Suprapubic skin (tissue), 3 donors: ENCODE data around the gene BCL3.

Experiments
- EP300 ChIP-seq: sonication (generic); formaldehyde crosslinking; IDR thresholded peaks from one replicate; pipeline ENCODE4 v1.6.1; 2017; ENCODE audit warnings: antibody characterized with exemption
- POLR2A ChIP-seq, 2 donors: fragments of 450-650 bp; IDR thresholded peaks; one replicate each; pipeline ENCODE4 v1.6.1; 2017; ENCODE audit warnings: antibody characterized with exemption in 2 of 2, mild to moderate bottlenecking in 2 of 2, moderate library complexity in 2 of 2
- TF ChIP-seq, protein P1 (sequence below), 2 donors: fragments of 200-600 bp in 1 of 2; fragments of 450-650 bp in 1 of 2; sonication (generic) in 1 of 2; IDR thresholded peaks; one replicate each; pipeline ENCODE4 v1.5.1; 2016 to 2019; ENCODE audit warnings: antibody characterized with exemption in 2 of 2, mild to moderate bottlenecking in 1 of 2, moderate library complexity in 1 of 2

DNA sequence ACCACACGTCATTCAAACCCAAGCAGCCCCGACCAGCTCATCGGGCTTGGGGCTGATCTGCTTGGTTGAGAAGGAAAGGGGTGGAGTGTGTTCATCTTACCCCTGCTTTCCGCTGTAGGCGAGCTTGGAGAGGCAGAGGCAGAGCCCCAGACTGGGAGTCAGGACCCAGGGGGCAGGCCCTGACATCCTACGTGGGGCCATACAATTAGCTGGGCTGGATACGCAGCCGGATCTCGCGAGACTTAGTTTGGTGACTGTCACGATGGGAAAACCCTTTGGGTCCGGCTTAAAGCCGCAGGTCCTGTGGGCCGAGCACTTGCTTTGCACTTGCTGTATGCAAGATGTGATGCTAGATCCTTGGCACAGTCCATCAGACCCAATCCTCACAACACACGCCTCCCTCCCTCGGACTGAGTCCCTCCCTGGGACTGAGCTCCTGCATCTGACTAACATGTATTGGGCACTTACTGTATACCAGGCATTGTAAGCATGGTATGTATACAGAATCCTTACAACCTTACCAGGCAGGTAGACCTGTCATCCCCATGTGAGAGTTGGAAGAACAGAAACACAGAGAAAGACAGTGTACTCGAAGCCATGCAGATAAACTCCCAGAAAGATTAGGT is 45.8 kb upstream of the BCL3 start:
- TF ChIP-seq, protein P1, sequence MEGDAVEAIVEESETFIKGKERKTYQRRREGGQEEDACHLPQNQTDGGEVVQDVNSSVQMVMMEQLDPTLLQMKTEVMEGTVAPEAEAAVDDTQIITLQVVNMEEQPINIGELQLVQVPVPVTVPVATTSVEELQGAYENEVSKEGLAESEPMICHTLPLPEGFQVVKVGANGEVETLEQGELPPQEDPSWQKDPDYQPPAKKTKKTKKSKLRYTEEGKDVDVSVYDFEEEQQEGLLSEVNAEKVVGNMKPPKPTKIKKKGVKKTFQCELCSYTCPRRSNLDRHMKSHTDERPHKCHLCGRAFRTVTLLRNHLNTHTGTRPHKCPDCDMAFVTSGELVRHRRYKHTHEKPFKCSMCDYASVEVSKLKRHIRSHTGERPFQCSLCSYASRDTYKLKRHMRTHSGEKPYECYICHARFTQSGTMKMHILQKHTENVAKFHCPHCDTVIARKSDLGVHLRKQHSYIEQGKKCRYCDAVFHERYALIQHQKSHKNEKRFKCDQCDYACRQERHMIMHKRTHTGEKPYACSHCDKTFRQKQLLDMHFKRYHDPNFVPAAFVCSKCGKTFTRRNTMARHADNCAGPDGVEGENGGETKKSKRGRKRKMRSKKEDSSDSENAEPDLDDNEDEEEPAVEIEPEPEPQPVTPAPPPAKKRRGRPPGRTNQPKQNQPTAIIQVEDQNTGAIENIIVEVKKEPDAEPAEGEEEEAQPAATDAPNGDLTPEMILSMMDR (IDR thresholded peaks at IDR 0.05), result no peak
- TF ChIP-seq POLR2A (IDR thresholded peaks at IDR 0.05) (no peak), EP300 (no peak)
